WTC11 (cell line): ENCODE measurements around the gene ETS1.

Experiments used
- FOXJ3 ChIP-seq: sonication (generic); formaldehyde crosslinking; IDR thresholded peaks from 2 replicates; pipeline ENCODE4 v1.9.0; 2021; ENCODE audit warnings: missing genetic modification reagents, mild to moderate bottlenecking, borderline replicate concordance
- JUN ChIP-seq: sonication (generic); formaldehyde crosslinking; IDR thresholded peaks from 2 replicates; pipeline ENCODE4 v1.8.0; 2023; ENCODE audit warnings: mild to moderate bottlenecking, missing genetic modification reagents
- RELA ChIP-seq: sonication (generic); formaldehyde crosslinking; IDR thresholded peaks from 2 replicates; pipeline ENCODE4 v1.8.1; 2022; ENCODE audit warnings: missing genetic modification reagents, mild to moderate bottlenecking, borderline replicate concordance
- SP1 ChIP-seq: sonication (generic); formaldehyde crosslinking; conservative IDR thresholded peaks from 2 replicates; pipeline ENCODE4 v1.8.1; 2022; ENCODE audit warnings: missing genetic modification reagents
- TEAD1 ChIP-seq: sonication (generic); formaldehyde crosslinking; IDR thresholded peaks from 2 replicates; pipeline ENCODE4 v1.8.0; 2022; ENCODE audit warnings: mild to moderate bottlenecking, missing genetic modification reagents
- TEAD4 ChIP-seq: sonication (generic); formaldehyde crosslinking; IDR thresholded peaks from 2 replicates; pipeline ENCODE4 v1.8.0; 2022; ENCODE audit warnings: mild to moderate bottlenecking, missing genetic modification reagents
- TF ChIP-seq, protein P1 (sequence below): sonication (generic); formaldehyde crosslinking; IDR thresholded peaks from 2 replicates; pipeline ENCODE4 v1.8.0; 2022; ENCODE audit warnings: mild to moderate bottlenecking, missing genetic modification reagents
- TF ChIP-seq, protein P2 (sequence below): fragments of 200-600 bp; IDR thresholded peaks from 2 replicates; pipeline ENCODE4 v1.8.0; 2022; ENCODE audit warnings: antibody characterized with exemption
- TF ChIP-seq, protein P3 (sequence below): sonication (generic); formaldehyde crosslinking; IDR thresholded peaks from 2 replicates; pipeline ENCODE4 v1.8.1; 2022; ENCODE audit warnings: missing genetic modification reagents, borderline replicate concordance

DNA sequence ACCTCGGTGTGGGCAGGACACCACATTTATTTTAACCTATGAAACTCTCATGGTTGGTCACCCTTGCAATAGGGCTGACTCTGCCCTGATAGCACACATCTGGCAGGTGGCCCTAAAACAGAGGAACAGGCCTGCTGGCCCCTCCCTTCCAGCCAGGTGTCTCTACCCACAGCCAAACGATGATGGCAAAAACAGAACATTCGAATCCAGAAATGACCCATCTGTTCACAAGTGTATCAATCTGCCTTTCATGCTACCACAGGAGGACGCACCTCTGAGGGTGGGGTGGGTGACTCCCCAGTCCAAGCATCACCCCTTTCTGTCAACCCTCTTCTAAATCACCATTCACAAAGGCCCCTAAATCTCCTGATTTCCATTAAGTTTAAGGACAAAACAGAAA is 118.1 kb downstream of the ETS1 start:
- no peak for TF ChIP-seq TEAD1 (CRISPR knock-in tag)
- TF ChIP-seq, protein P1, sequence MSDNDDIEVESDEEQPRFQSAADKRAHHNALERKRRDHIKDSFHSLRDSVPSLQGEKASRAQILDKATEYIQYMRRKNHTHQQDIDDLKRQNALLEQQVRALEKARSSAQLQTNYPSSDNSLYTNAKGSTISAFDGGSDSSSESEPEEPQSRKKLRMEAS: no peak
- TF ChIP-seq, protein P2, sequence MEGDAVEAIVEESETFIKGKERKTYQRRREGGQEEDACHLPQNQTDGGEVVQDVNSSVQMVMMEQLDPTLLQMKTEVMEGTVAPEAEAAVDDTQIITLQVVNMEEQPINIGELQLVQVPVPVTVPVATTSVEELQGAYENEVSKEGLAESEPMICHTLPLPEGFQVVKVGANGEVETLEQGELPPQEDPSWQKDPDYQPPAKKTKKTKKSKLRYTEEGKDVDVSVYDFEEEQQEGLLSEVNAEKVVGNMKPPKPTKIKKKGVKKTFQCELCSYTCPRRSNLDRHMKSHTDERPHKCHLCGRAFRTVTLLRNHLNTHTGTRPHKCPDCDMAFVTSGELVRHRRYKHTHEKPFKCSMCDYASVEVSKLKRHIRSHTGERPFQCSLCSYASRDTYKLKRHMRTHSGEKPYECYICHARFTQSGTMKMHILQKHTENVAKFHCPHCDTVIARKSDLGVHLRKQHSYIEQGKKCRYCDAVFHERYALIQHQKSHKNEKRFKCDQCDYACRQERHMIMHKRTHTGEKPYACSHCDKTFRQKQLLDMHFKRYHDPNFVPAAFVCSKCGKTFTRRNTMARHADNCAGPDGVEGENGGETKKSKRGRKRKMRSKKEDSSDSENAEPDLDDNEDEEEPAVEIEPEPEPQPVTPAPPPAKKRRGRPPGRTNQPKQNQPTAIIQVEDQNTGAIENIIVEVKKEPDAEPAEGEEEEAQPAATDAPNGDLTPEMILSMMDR: no peak
- TF ChIP-seq FOXJ3 (CRISPR knock-in tag): no peak
- TF ChIP-seq RELA: no peak
- no peak for TF ChIP-seq SP1
- TF ChIP-seq JUN (CRISPR knock-in tag): no peak
- TF ChIP-seq, protein P3, sequence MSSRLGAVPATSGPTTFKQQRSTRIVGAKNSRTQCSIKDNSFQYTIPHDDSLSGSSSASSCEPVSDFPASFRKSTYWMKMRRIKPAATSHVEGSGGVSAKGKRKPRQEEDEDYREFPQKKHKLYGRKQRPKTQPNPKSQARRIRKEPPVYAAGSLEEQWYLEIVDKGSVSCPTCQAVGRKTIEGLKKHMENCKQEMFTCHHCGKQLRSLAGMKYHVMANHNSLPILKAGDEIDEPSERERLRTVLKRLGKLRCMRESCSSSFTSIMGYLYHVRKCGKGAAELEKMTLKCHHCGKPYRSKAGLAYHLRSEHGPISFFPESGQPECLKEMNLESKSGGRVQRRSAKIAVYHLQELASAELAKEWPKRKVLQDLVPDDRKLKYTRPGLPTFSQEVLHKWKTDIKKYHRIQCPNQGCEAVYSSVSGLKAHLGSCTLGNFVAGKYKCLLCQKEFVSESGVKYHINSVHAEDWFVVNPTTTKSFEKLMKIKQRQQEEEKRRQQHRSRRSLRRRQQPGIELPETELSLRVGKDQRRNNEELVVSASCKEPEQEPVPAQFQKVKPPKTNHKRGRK (CRISPR knock-in tag): no peak
- TF ChIP-seq TEAD4 (CRISPR knock-in tag): no peak
